ENCODE measurements around the gene RUBCNL.

Gene RUBCNL

GRCh38 chr13:46380242-46380641, 6.8 kb downstream of the RUBCNL start:
- H3K9me3 ChIP-seq (ENCODE audit: severe bottlenecking) = no peaks in the 10 kb centered on the region
- no peak for TF ChIP-seq CTCF (IDR thresholded peaks at IDR 0.05; ENCODE audit: low read depth, low read length)
- H3K4me3 ChIP-seq (ENCODE audit: low read depth, low read length) = no peak overlapping the region
- no peaks in the 10 kb centered on the region for H3K36me3 ChIP-seq
- H3K27ac ChIP-seq = no peak overlapping the region
- H3K27me3 ChIP-seq (ENCODE audit: insufficient read depth, low read depth, severe bottlenecking) = no peaks in the 10 kb centered on the region
- no peak for DNase-seq

DNA sequence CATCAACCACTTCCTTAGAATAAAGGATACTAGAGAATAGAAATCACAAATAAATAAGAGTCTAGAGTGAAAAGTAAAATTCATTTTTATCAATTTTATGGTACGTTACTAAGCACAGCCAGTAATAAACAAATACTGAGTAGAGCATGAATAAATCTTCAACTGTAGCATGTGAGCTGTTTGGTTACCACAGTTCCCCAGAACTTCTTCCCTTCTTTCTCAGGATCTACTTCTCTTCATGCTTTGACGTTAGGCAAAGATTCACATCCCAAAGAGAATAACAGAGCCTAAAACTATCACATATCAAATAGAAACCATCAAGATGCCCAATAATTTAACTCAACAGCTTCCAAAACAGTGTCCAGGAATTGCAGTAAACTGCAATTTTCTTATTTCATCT, 7.4 kb downstream of the RUBCNL start:
- H3K27me3 ChIP-seq (ENCODE audit: insufficient read depth, low read depth, severe bottlenecking) = no peaks in the 10 kb centered on the region
- TF ChIP-seq CTCF (IDR thresholded peaks at IDR 0.05; ENCODE audit: low read depth, low read length) = no peak
- H3K4me3 ChIP-seq (ENCODE audit: low read depth, low read length) = no peak overlapping the region
- no peak overlapping the region for H3K27ac ChIP-seq
- H3K9me3 ChIP-seq (ENCODE audit: severe bottlenecking) = no peaks in the 10 kb centered on the region
- no peak for DNase-seq
- H3K36me3 ChIP-seq = no peaks in the 10 kb centered on the region

DNA sequence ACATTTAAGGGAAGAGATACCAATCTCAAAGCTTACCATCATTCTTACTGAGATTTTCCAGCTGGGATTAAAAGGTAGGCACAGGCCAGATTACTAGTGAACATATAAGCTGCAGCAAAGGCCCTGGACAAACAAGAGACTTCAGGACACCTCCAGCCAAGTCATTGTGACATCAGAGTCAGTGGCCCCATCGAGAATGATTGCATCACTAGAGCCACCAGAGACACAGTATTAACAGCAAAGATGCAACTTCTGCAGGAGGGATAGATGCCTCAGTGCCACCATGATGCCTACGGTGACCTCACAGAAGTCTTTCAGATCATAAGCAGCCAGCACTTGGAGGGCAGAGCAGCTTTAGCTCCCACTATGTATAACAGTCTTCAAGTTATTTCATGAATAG, 8.6 kb downstream of the RUBCNL start:
- no peak overlapping the region for H3K27ac ChIP-seq
- DNase-seq = no peak
- H3K9me3 ChIP-seq (ENCODE audit: severe bottlenecking) = no peaks in the 10 kb centered on the region

GRCh38 chr13:46377554-46377953, 9.5 kb downstream of the RUBCNL start:
- no peaks in the 10 kb centered on the region for H3K36me3 ChIP-seq
- no peak overlapping the region for H3K4me3 ChIP-seq (ENCODE audit: low read depth, low read length)
- H3K9me3 ChIP-seq (ENCODE audit: severe bottlenecking) = no peaks in the 10 kb centered on the region
- no peak for DNase-seq
- H3K27me3 ChIP-seq (ENCODE audit: insufficient read depth, low read depth, severe bottlenecking) = no peaks in the 10 kb centered on the region
- TF ChIP-seq CTCF (IDR thresholded peaks at IDR 0.05; ENCODE audit: low read depth, low read length) = no peak
- H3K27ac ChIP-seq = no peak overlapping the region

More for the DNA sequence above, 8.6 kb downstream of the RUBCNL start:
- no peak for TF ChIP-seq CTCF (IDR thresholded peaks at IDR 0.05; ENCODE audit: low read depth, low read length)
- H3K36me3 ChIP-seq = no peaks in the 10 kb centered on the region
- H3K27me3 ChIP-seq (ENCODE audit: insufficient read depth, low read depth, severe bottlenecking) = no peaks in the 10 kb centered on the region
- no peak overlapping the region for H3K4me3 ChIP-seq (ENCODE audit: low read depth, low read length)

DNA sequence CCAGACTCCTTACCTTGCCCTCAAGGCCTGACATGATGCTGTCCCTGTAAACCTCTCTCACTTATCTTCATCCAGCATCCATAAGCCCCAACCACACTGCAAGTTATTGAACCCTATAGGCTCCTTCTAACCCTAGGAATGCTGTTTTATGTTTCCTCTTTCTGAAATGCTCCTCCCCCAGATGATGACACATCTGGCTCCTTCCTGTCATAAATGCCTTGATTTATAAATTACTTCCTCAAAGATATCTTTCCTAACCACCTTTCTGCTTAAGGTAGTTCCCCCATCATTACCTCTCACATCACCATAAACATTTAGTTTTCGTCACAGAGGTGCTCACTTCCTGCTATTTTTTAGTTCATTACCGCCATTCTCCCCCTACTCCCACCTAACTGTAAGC, 12.3 kb downstream of the RUBCNL start:
- DNase-seq = no peak
- H3K27me3 ChIP-seq (ENCODE audit: insufficient read depth, low read depth, severe bottlenecking) = no peaks in the 10 kb centered on the region
- H3K36me3 ChIP-seq = no peaks in the 10 kb centered on the region

More for the DNA sequence above, 12.3 kb downstream of the RUBCNL start:
- Histone ChIP-seq H3K27ac (no peak overlapping the region), H3K4me3 (ENCODE audit: low read depth, low read length) (no peak overlapping the region), H3K9me3 (ENCODE audit: severe bottlenecking) (no peaks in the 10 kb centered on the region)
- no peak for TF ChIP-seq CTCF (IDR thresholded peaks at IDR 0.05; ENCODE audit: low read depth, low read length)

Data from WERI-Rb-1 (cell line).